Muscle of leg (tissue), 11 donors: Measurements from ENCODE around the gene CYB561. TPM values are rescaled to one million over a fixed set of nuclear protein-coding genes. Genes with fewer than 3 reads are reported as not detected.
A peak's percentile ranks its signal among the peaks of the same experiment; 100 is the strongest.

Source experiments
- DNase-seq: peaks from one replicate; pipeline ENCODE4 v3.0.0; 2013
- H3K27ac ChIP-seq: one replicate; pipeline ENCODE4 v1.5.1; 2013; ENCODE audit warnings: mild to moderate bottlenecking, low read length, control low read depth
- H3K27me3 ChIP-seq: one replicate; pipeline ENCODE4 v1.6.1; 2013; ENCODE audit warnings: low read length; ENCODE audit not compliant: control insufficient read depth, insufficient read depth
- H3K36me3 ChIP-seq: one replicate; pipeline ENCODE4 v1.6.1; 2013; ENCODE audit warnings: low read length; ENCODE audit not compliant: control insufficient read depth, insufficient read depth
- H3K4me1 ChIP-seq: one replicate; pipeline ENCODE4 v1.6.1; 2013; ENCODE audit warnings: low read length; ENCODE audit not compliant: control insufficient read depth, insufficient read depth
- H3K4me3 ChIP-seq: one replicate; pipeline ENCODE4 v1.5.1; 2013; ENCODE audit warnings: low read length, control low read depth
- H3K9me3 ChIP-seq: replicated peaks from 2 replicates; pipeline ENCODE4 v1.6.1; 2013; ENCODE audit warnings: low read depth, low read length; ENCODE audit not compliant: control insufficient read depth
- WGBS: methylation state at CpG from one replicate; pipeline ENCODE4 v1.1.5; 2013; ENCODE audit warnings: missing lambda C conversion rate; ENCODE audit not compliant: insufficient coverage; 5-methylcytosine and 5-hydroxymethylcytosine counted together
- polyA plus RNA-seq, 8 donors: library from polyadenylated mRNA; unstranded; fragments of 120-200 nt; gene quantifications; one replicate each; pipeline versions ENCODE4 v1.2.1 to v1.2.3, GENCODE V29; 2013; ENCODE audit warnings: inconsistent platforms in 1 of 8, low replicate concordance in 1 of 8; ENCODE audit not compliant: insufficient read length in 8 of 8, insufficient read depth in 1 of 8
- total RNA-seq: library from RNA; stranded (reverse); fragments of 120-200 nt; gene quantifications from one replicate; pipeline ENCODE4 v1.2.4, GENCODE V29; 2013

The CYB561 gene
- total and polyA plus RNA-seq, 9 donors, result 3.5 to 8.5 (median 5.1) TPM

DNA sequence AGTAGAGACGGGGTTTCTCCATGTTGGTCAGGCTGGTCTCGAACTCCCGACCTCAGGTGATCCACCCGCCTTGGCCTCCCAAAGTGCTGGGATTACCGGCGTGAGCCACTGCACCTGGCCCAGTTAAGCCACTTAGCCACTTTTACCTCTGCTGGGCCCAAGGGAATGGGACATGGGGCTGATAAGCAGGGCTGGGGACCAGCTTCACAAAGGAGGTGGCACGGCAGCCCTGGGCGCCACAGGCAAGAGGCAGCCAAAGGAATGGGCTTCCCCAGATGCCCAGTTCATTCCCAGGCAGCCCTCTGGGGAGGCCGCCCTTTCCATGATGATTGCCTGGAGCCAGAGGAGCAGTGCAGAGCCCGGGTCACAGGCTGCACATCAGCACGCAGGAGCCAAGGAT lies 5.0 kb upstream of the CYB561 start:
- 80% methylated on average over 7 of the region's 11 CpGs for WGBS
- no peak for DNase-seq
- no peak overlapping the region for H3K4me3 ChIP-seq
- peaks cover 21% of the 10 kb centered on the region for H3K4me1 ChIP-seq
- no peak overlapping the region for H3K27ac ChIP-seq
- H3K27me3 ChIP-seq, result peaks cover 11% of the 10 kb centered on the region
- no peaks in the 10 kb centered on the region for H3K9me3 ChIP-seq
- H3K36me3 ChIP-seq, result no peaks in the 10 kb centered on the region

DNA sequence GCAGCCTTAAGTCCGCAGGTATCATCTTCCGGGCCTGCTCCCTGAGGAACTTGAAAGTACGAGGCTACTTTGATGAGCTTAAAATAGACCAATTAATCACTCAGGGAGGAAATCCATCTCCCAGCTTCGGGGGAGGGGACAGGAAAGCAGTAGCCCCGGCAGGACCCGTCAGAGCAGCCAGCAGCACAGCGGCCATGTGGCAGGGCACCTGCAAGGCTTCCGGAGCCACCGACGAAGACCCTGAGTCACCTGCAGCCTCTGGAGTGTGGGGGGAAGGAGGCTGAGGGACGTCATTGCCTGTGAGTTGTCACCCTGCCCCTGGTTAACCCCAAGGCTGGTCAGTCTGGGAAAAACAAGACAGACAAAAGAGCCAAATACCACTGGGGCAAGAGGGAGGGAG lies 4.4 kb upstream of the CYB561 start:
- H3K4me3 ChIP-seq, result no peak overlapping the region
- 20% methylated on average over 10 of the region's 11 CpGs for WGBS
- peaks cover 24% of the 10 kb centered on the region for H3K4me1 ChIP-seq
- no peaks in the 10 kb centered on the region for H3K36me3 ChIP-seq
- DNase-seq, result no peak
- H3K27ac ChIP-seq, result no peak overlapping the region
- no peaks in the 10 kb centered on the region for H3K9me3 ChIP-seq
- peaks cover 13% of the 10 kb centered on the region for H3K27me3 ChIP-seq

DNA sequence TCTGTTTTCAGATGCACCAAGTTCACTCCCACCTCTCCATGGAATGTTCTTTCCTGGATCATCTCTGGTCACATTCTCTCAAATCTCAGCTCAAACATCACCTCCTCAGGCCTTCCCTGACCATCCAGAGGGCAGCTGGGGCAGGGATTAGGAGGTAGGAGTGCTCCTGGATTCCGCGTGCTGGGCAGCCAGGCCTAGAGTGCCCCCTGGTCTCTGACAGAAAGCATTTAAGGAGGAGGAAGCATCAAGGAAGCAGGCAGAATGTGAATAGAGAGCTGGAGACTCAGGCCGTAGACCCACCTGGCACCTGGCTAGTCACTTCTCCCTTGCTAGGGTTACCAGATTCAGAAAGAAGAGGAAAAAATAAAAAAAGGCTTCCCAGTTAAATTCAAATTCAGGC lies 2.5 kb upstream of the CYB561 start:
- no peak for DNase-seq
- no peak overlapping the region for H3K4me3 ChIP-seq
- no peak overlapping the region for H3K27ac ChIP-seq
- no peaks in the 10 kb centered on the region for H3K9me3 ChIP-seq
- no peaks in the 10 kb centered on the region for H3K36me3 ChIP-seq
- peaks cover 13% of the 10 kb centered on the region for H3K27me3 ChIP-seq
- 80% methylated on average over 3 of the region's 3 CpGs for WGBS
- peaks cover 25% of the 10 kb centered on the region for H3K4me1 ChIP-seq

DNA sequence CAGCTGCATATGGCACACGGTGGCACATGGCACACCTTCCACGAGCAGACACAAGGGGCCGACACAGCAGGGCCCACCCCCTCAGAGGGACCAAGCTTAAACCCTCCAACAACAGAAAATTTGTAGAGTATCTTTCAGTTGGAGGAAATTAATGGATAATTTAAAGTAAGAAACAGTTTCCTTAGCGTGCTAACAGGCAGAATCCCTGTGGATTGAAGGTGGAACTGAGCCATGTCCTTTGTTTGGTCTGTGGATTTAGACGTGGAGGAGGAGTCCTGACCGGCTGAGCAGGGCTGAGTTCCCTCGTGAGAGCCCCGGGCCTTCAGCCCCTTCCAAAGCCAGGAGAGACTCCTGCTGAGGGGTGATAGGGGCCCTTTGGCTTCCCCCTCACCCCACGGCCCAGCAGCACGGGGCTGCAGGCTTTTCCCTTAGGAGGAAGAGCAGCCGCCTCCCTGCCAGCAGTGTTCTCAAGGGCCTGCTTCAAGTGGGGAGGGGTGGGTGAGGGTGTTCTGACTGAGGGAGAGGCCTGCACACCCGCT lies 1.4 kb upstream of the CYB561 start:
- Histone ChIP-seq H3K4me1 (peaks cover 25% of the 10 kb centered on the region), H3K27ac (peak overlapping the region; percentile 85), H3K9me3 (no peaks in the 10 kb centered on the region), H3K27me3 (peaks cover 13% of the 10 kb centered on the region), H3K4me3 (peak overlapping the region; percentile 63), H3K36me3 (no peaks in the 10 kb centered on the region)
- WGBS, result no CpG with 5 or more reads among the region's 12 CpGs
- DNase-seq, result peak; percentile 52

DNA sequence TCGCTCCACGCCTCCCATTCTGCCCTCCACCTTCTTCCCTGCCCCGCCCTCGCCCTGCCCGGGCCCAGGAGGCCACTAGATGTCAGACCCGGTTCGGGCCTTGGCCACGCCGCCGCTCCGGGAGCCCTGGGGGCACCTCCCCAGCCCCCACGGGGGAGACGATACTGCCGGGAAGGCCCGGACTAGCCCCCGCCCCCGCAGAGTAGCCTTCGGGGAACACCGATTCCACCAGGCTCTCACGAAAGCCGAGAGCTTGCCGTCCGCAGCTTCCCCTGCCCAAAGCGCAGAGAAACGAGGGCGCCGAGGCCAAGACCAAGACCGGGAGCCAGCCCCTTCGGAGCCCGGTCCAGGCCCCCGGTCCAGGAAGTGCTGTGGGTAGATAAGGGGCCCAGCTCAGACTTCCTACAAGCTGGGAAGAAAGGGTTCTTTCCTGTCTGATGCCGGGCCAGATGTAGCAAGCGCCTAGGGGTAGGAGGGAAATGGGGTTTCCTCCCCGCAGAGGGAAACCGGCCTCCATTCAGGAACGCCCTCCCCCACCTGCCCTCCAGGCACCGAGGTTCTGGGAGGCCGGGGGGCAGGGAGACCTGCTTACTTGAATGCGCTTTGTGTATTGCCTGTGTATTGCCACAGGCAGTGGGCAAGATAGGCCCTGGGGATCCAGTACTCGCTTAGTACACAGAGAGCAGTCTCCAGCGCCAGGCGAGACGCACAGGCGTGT lies 806 bp upstream of the CYB561 start:
- Histone ChIP-seq H3K9me3 (no peaks in the 10 kb centered on the region), H3K4me1 (peaks cover 25% of the 10 kb centered on the region), H3K36me3 (no peaks in the 10 kb centered on the region), H3K4me3 (peak overlapping the region; percentile 63), H3K27ac (peak overlapping the region; percentile 85), H3K27me3 (peaks cover 13% of the 10 kb centered on the region)
- WGBS, result 13% methylated on average over 40 of the region's 44 CpGs
- DNase-seq, result peak; percentile 51

DNA sequence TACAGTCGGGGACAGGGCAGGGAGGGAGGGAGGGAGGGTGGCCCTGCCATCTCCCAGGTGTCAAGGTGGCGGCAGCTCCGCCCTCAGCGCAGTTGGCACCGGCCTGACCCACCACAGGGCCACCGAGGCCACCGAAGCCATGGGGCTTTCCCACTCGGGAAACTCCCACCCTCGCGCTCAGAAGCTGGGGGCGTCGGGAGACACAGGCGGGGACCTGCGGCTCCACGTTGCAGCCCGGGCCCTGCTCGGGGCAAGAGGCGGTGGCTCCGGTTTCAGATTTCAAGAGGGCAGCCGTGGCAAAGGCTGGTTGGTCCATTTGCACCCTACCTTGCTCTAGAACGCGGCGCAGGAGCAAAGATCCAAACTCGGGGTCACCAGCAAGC lies 544 bp downstream of the CYB561 start:
- Histone ChIP-seq H3K4me1 (peaks cover 25% of the 10 kb centered on the region), H3K36me3 (no peaks in the 10 kb centered on the region), H3K4me3 (peak overlapping the region; percentile 63), H3K9me3 (no peaks in the 10 kb centered on the region), H3K27me3 (peaks cover 13% of the 10 kb centered on the region), H3K27ac (no peak overlapping the region)
- no peak for DNase-seq
- 6% methylated on average over 23 of the region's 24 CpGs for WGBS

DNA sequence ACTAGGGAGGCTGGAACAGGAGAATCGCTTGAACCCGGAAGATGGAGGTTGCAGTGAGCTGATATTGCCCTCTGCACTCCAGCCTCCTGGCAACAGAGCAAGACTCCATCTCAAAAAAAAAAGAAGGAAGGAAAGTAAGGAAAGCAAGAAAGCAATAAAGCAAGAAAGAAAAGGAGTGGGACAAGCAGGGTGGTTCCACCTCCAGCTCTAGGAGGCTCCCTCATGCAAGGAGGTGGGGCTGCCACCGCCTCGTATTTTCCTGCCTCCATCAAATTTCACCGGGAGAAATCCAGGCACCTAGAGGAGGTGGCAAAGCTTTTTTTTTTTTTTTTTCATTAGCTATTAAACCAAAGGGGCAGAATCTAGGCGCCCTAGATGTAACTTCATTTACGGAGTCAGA lies 1.0 kb downstream of the CYB561 start:
- H3K27me3 ChIP-seq, result peaks cover 10% of the 10 kb centered on the region
- DNase-seq, result no peak
- no peak overlapping the region for H3K27ac ChIP-seq
- no peaks in the 10 kb centered on the region for H3K9me3 ChIP-seq
- no peaks in the 10 kb centered on the region for H3K36me3 ChIP-seq
- H3K4me1 ChIP-seq, result peaks cover 30% of the 10 kb centered on the region
- H3K4me3 ChIP-seq, result no peak overlapping the region
- 62% methylated on average over 2 of the region's 7 CpGs for WGBS

DNA sequence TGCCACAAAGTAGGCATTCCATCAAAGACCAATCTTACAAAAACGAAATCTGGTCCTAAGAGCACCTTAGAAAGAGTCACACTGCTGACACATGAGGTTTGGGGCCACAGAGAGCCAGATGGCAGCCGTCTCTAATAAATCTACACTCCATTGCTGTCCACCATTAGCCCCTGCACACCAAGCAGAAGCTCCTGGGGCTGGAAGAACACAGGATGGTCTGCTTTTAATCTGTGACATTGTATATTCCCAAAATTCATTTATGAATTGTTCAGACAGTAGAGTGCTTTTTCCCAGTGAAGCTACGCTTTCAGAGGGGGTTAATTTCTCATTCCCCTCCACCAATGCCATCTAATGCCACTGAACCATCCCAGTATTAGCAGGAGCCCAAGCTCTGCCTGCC lies 1.6 kb downstream of the CYB561 start:
- peaks cover 8% of the 10 kb centered on the region for H3K27me3 ChIP-seq
- H3K9me3 ChIP-seq, result no peaks in the 10 kb centered on the region
- no peak overlapping the region for H3K27ac ChIP-seq
- no peak overlapping the region for H3K4me3 ChIP-seq
- H3K4me1 ChIP-seq, result peaks cover 30% of the 10 kb centered on the region
- H3K36me3 ChIP-seq, result no peaks in the 10 kb centered on the region
- whole genome bisulfite sequencing, result no CpG with 5 or more reads among the region's 3 CpGs
- no peak for DNase-seq

DNA sequence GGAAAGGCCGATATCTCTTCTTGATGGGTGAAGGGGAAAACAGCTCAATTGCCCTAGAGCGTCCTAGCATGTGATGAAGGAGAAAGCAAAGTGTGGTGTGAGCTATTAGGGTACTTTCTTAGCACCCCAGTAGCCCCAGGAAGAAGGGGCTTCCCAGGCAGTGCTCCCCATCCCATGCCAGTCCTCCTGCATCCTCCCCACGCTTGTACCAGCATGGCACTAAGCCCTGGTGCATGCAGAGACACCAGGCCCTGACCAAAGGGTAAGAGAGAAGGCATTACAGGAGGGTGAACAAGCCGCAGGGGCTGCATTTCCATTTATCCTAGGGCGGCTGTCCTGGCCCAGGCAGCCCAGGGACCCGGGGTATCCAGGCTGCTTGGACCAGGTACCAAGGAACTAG lies 3.1 kb downstream of the CYB561 start:
- Histone ChIP-seq H3K27ac (no peak overlapping the region), H3K4me1 (peaks cover 32% of the 10 kb centered on the region), H3K27me3 (peaks cover 14% of the 10 kb centered on the region), H3K9me3 (no peaks in the 10 kb centered on the region), H3K4me3 (no peak overlapping the region), H3K36me3 (no peaks in the 10 kb centered on the region)
- no peak for DNase-seq
- 88% methylated on average over 4 of the region's 6 CpGs for WGBS

DNA sequence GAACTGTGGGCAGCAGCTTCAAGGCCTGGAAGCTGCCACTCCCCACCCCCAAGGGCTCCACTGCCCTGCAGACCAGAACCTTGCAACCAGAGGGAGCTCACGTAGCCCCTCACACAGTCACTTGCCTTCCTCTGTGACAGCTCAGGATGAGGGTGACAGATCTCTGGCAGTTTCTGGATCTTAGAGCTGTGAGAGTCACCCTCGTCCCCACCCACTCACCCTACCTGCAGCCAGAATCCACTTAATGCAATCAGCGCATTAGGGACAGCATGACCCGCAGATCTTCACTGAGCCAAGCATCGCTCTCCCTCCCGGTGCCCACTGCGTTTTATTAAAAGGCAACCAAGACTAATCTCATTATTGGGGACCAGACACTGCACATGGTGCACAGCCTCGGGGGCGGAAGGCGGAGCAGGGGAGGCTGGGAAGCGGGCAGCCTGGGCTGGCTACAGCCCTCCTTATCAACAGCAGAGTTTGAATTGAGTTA lies 3.5 kb downstream of the CYB561 start:
- Histone ChIP-seq H3K4me1 (peaks cover 32% of the 10 kb centered on the region), H3K27ac (no peak overlapping the region), H3K9me3 (no peaks in the 10 kb centered on the region), H3K27me3 (peaks cover 18% of the 10 kb centered on the region), H3K4me3 (no peak overlapping the region), H3K36me3 (no peaks in the 10 kb centered on the region)
- WGBS, result 78% methylated on average over 10 of the region's 11 CpGs
- DNase-seq, result no peak
